Trophoblast cell (in vitro differentiated cells and primary cell): Measurements from ENCODE around the gene OOSP1. TPM values are rescaled to one million over a fixed set of nuclear protein-coding genes. Genes with fewer than 3 reads are reported as not detected.

Source experiments
- DNase-seq, 2 donors: peaks; one replicate each; pipeline ENCODE4 v3.0.0-alpha.2; 2016
- H2AFZ ChIP-seq: 2 replicates; pipeline ENCODE4 v1.6.1; 2013; ENCODE audit warnings: low read length, moderate library complexity, mild to moderate bottlenecking; ENCODE audit not compliant: insufficient read depth, poor library complexity
- H2AK5ac ChIP-seq: 2 replicates; pipeline ENCODE4 v1.6.1; 2013; ENCODE audit warnings: mild to moderate bottlenecking, low read length
- H2BK120ac ChIP-seq: 2 replicates; pipeline ENCODE4 v1.6.1; 2013; ENCODE audit warnings: low read length, mild to moderate bottlenecking, moderate library complexity; ENCODE audit not compliant: insufficient read depth, poor library complexity
- H2BK12ac ChIP-seq: 2 replicates; pipeline ENCODE4 v1.6.1; 2013; ENCODE audit warnings: mild to moderate bottlenecking, low read length, moderate library complexity
- H2BK5ac ChIP-seq: 2 replicates; pipeline ENCODE4 v1.6.1; 2013; ENCODE audit warnings: low read length, low read depth, moderate library complexity, mild to moderate bottlenecking; ENCODE audit not compliant: poor library complexity
- H3K14ac ChIP-seq: 2 replicates; pipeline ENCODE4 v1.6.1; 2013; ENCODE audit warnings: mild to moderate bottlenecking, low read length
- H3K18ac ChIP-seq: 2 replicates; pipeline ENCODE4 v1.6.1; 2013; ENCODE audit warnings: mild to moderate bottlenecking, low read length
- H3K23ac ChIP-seq: 2 replicates; pipeline ENCODE4 v1.6.1; 2013; ENCODE audit warnings: low read length
- H3K27ac ChIP-seq: 2 replicates; pipeline ENCODE4 v1.5.1; 2013; ENCODE audit warnings: low read depth, mild to moderate bottlenecking, inconsistent platforms, low read length, moderate library complexity
- H3K27me3 ChIP-seq: 2 replicates; pipeline ENCODE4 v1.6.1; 2013; ENCODE audit warnings: inconsistent platforms, mild to moderate bottlenecking, low read length, moderate library complexity; ENCODE audit not compliant: insufficient read depth
- H3K36me3 ChIP-seq, 2 experiments: 1 replicate in 1 of 2; 2 replicates in 1 of 2; pipeline ENCODE4 v1.6.1; 2013; ENCODE audit warnings: low read length in 2 of 2, mild to moderate bottlenecking in 2 of 2, moderate library complexity in 1 of 2; ENCODE audit not compliant: insufficient read depth in 2 of 2, control insufficient read depth in 1 of 2
- H3K4ac ChIP-seq: 2 replicates; pipeline ENCODE4 v1.6.1; 2013; ENCODE audit warnings: low read depth, mild to moderate bottlenecking, low read length, moderate library complexity
- H3K4me1 ChIP-seq, 2 experiments: 1 replicate in 1 of 2; 2 replicates in 1 of 2; pipeline ENCODE4 v1.6.1; 2013; ENCODE audit warnings: low read length in 2 of 2, mild to moderate bottlenecking in 2 of 2, moderate library complexity in 1 of 2; ENCODE audit not compliant: insufficient read depth in 2 of 2, control insufficient read depth in 1 of 2
- H3K4me2 ChIP-seq: 2 replicates; pipeline ENCODE4 v1.6.1; 2013; ENCODE audit warnings: inconsistent platforms, mild to moderate bottlenecking, low read length, moderate library complexity
- H3K4me3 ChIP-seq: 2 replicates; pipeline ENCODE4 v1.5.1; 2013; ENCODE audit warnings: mild to moderate bottlenecking, low read depth, low read length, inconsistent platforms
- H3K79me1 ChIP-seq: one replicate; pipeline ENCODE4 v1.6.1; 2013; ENCODE audit warnings: low read length
- H3K79me2 ChIP-seq: 2 replicates; pipeline ENCODE4 v1.6.1; 2013; ENCODE audit warnings: low read length, mild to moderate bottlenecking; ENCODE audit not compliant: control insufficient read depth, insufficient read depth, poor library complexity
- H3K9ac ChIP-seq: 2 replicates; pipeline ENCODE4 v1.6.1; 2013; ENCODE audit warnings: mild to moderate bottlenecking, low read length
- H3K9me3 ChIP-seq: 2 replicates; pipeline ENCODE4 v1.6.1; 2013; ENCODE audit warnings: low read depth, mild to moderate bottlenecking, control low read depth, inconsistent platforms, low read length; ENCODE audit not compliant: insufficient read depth
- H4K12ac ChIP-seq: 2 replicates; pipeline ENCODE4 v1.6.1; 2013; ENCODE audit warnings: low read depth, mild to moderate bottlenecking, low read length, moderate library complexity
- H4K8ac ChIP-seq: 2 replicates; pipeline ENCODE4 v1.6.1; 2013; ENCODE audit warnings: low read depth, mild to moderate bottlenecking, low read length, moderate library complexity
- H4K91ac ChIP-seq: one replicate; pipeline ENCODE4 v1.6.1; 2013; ENCODE audit warnings: low read depth, mild to moderate bottlenecking, low read length, moderate library complexity
- WGBS: extraction: QIAGEN DNeasy Blood & Tissue Kit; methylation state at CpG from one replicate; pipeline ENCODE4 v1.1.7; 2013; ENCODE audit warnings: missing lambda C conversion rate; ENCODE audit not compliant: insufficient read length, insufficient coverage; ENCODE audit errors: extremely low coverage; 5-methylcytosine and 5-hydroxymethylcytosine counted together
- polyA plus RNA-seq: library from polyadenylated mRNA; stranded (reverse); fragments of 200-250 nt; gene quantifications from 2 replicates; pipeline ENCODE4 v1.2.3, GENCODE V29; 2013

Gene OOSP1
- 0.10 TPM in 1 of 2 replicates, not detected in the other for polyA plus RNA-seq

DNA sequence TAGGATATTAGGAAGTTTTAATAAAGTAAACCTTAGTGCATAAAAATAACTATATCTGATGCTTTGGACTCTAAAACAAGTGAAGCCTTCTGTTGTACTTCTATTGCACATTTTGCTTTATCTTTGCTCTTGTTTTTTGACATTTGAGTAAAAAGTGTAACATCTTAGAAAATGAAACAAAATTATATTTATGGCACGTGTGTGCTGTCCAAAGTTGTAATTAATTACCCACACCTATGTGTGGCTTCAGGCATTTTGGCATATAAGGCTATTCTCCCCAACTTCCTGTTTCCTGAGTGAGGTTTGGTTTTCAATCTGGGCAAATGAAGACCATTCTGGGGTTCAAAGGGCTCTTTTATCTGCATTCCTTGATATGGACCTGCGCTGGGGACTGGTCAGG is at the start of gene OOSP1:
Gene OOSP1, plus strand, starts transcription at position 301 of the 400 bp plus-strand sequence. Its CDS starts 23 bp downstream, at position 324.
- no CpG with 5 or more reads among the region's 2 CpGs for WGBS
- H3K23ac ChIP-seq, result no peak within 1 kb of the TSS

DNA sequence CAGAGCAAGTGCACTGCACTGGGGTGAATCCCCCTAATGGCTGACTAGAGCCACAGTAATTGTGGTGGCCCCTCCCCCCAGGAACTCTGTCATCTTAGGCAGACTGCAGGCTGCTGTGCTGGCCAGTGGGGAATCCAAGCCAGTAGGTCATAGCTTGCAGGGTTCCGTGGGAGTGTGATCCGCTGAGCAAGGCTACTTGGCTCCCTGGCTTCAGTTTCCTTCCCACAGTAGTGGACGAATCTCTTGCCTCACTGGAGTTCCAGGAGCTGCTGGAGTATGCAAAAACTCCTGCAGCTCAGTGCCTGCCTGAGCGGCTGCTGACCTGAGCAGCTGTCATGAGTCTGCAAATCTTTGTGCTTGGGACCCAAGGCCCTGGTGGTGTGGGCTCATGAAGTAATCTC is 46.5 kb upstream of the OOSP1 start:
- no peak overlapping the region for H2AFZ ChIP-seq
- no peak overlapping the region for H3K4ac ChIP-seq
- H3K9ac ChIP-seq, result no peak overlapping the region
- DNase-seq, result no peak
- H3K4me1 ChIP-seq, result no peaks in the 10 kb centered on the region
- H4K8ac ChIP-seq, result no peak overlapping the region
- no peak overlapping the region for H3K27ac ChIP-seq
- H3K23ac ChIP-seq, result no peak overlapping the region
- no peak overlapping the region for H4K91ac ChIP-seq
- H4K12ac ChIP-seq, result no peak overlapping the region
- no peak overlapping the region for H3K4me2 ChIP-seq
- no peaks in the 10 kb centered on the region for H3K27me3 ChIP-seq
- H3K14ac ChIP-seq, result no peak overlapping the region
- H2BK120ac ChIP-seq, result no peak overlapping the region
- no peaks in the 10 kb centered on the region for H3K79me2 ChIP-seq
- no peak overlapping the region for H2BK12ac ChIP-seq
- H3K18ac ChIP-seq, result no peak overlapping the region
- H3K36me3 ChIP-seq, result no peaks in the 10 kb centered on the region
- WGBS, result no CpG with 5 or more reads among the region's 4 CpGs
- no peaks in the 10 kb centered on the region for H3K79me1 ChIP-seq
- no peak overlapping the region for H2BK5ac ChIP-seq
- no peaks in the 10 kb centered on the region for H3K9me3 ChIP-seq
- no peak overlapping the region for H3K4me3 ChIP-seq
- no peak overlapping the region for H2AK5ac ChIP-seq

More for the DNA sequence above, at the start of gene OOSP1:
- Histone ChIP-seq H3K4me3 (no peak within 1 kb of the TSS), H3K36me3 (no peaks in the 10 kb centered on the region), H3K18ac (no peak within 1 kb of the TSS), H2AFZ (no peak within 1 kb of the TSS), H3K4me1 (no peaks in the 10 kb centered on the region), H2BK5ac (no peak within 1 kb of the TSS), H3K79me1 (no peaks in the 10 kb centered on the region), H3K27me3 (no peaks in the 10 kb centered on the region), H3K9ac (no peak within 1 kb of the TSS), H3K4me2 (no peak within 1 kb of the TSS), H2BK12ac (no peak within 1 kb of the TSS), H3K27ac (no peak within 1 kb of the TSS), H4K91ac (no peak within 1 kb of the TSS), H2AK5ac (no peak within 1 kb of the TSS), H4K8ac (no peak within 1 kb of the TSS), H3K14ac (no peak within 1 kb of the TSS), H3K79me2 (no peaks in the 10 kb centered on the region), H3K9me3 (no peaks in the 10 kb centered on the region), H4K12ac (no peak within 1 kb of the TSS), H2BK120ac (no peak within 1 kb of the TSS), H3K4ac (no peak within 1 kb of the TSS)
- DNase-seq, result no peak

DNA sequence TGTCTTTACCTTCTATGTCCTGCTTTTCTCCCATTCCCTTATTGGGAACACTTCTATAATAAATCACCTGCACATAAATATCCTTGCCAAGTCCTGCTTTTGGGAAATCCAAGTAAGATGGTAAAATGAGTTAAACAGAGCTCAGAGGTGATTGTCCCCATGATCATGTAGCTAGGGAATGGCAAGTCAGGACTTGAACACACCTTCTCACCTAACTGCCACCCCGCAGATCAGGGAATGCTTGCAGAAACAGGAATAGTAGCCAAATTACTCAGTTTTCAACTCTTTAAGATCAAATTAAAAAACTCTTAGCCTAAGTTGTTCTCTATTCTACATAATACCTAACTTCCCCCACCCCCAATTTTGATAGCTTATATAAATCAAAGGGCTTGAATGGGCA is 43.6 kb upstream of the OOSP1 start:
- Histone ChIP-seq H3K4me1 (no peaks in the 10 kb centered on the region), H3K4me3 (no peak overlapping the region), H2BK5ac (no peak overlapping the region), H4K8ac (no peak overlapping the region), H3K9ac (no peak overlapping the region), H2AFZ (no peak overlapping the region), H3K27me3 (no peaks in the 10 kb centered on the region), H3K9me3 (no peaks in the 10 kb centered on the region), H2BK120ac (no peak overlapping the region), H3K4ac (no peak overlapping the region), H3K18ac (no peak overlapping the region), H4K91ac (no peak overlapping the region), H3K79me1 (no peaks in the 10 kb centered on the region), H2AK5ac (no peak overlapping the region), H3K4me2 (no peak overlapping the region), H3K36me3 (no peaks in the 10 kb centered on the region), H4K12ac (no peak overlapping the region), H2BK12ac (no peak overlapping the region), H3K23ac (no peak overlapping the region), H3K14ac (no peak overlapping the region), H3K27ac (no peak overlapping the region), H3K79me2 (no peaks in the 10 kb centered on the region)
- no peak for DNase-seq
- no CpG with 5 or more reads among the region's 1 CpG for WGBS

- Histone ChIP-seq H4K8ac (no peak overlapping the region), H2BK12ac (no peak overlapping the region), H3K9me3 (no peaks in the 10 kb centered on the region), H2AFZ (no peak overlapping the region), H3K79me1 (no peaks in the 10 kb centered on the region), H3K27me3 (no peaks in the 10 kb centered on the region), H3K18ac (no peak overlapping the region), H3K27ac (no peak overlapping the region), H4K12ac (no peak overlapping the region), H3K4me2 (no peak overlapping the region), H3K4me3 (no peak overlapping the region), H3K79me2 (no peaks in the 10 kb centered on the region), H4K91ac (no peak overlapping the region), H3K4ac (no peak overlapping the region), H3K36me3 (no peaks in the 10 kb centered on the region), H2AK5ac (no peak overlapping the region), H3K14ac (no peak overlapping the region), H3K23ac (no peak overlapping the region), H2BK5ac (no peak overlapping the region), H3K4me1 (no peaks in the 10 kb centered on the region), H2BK120ac (no peak overlapping the region), H3K9ac (no peak overlapping the region)
- WGBS, result no CpG with 5 or more reads among the region's 31 CpGs
- DNase-seq, result no peak
These were observed 40.2 kb upstream of the OOSP1 start for GRCh38 chr11:59898046-59898445.
